ENCODE data around the gene TNFRSF4. TPM values are rescaled to one million over a fixed set of nuclear protein-coding genes. Genes with fewer than 3 reads are reported as not detected.

Gene TNFRSF4
- total RNA-seq, 4 donors from 2014 or later = 2.4 to 10.7 (median 5.9) TPM

DNA sequence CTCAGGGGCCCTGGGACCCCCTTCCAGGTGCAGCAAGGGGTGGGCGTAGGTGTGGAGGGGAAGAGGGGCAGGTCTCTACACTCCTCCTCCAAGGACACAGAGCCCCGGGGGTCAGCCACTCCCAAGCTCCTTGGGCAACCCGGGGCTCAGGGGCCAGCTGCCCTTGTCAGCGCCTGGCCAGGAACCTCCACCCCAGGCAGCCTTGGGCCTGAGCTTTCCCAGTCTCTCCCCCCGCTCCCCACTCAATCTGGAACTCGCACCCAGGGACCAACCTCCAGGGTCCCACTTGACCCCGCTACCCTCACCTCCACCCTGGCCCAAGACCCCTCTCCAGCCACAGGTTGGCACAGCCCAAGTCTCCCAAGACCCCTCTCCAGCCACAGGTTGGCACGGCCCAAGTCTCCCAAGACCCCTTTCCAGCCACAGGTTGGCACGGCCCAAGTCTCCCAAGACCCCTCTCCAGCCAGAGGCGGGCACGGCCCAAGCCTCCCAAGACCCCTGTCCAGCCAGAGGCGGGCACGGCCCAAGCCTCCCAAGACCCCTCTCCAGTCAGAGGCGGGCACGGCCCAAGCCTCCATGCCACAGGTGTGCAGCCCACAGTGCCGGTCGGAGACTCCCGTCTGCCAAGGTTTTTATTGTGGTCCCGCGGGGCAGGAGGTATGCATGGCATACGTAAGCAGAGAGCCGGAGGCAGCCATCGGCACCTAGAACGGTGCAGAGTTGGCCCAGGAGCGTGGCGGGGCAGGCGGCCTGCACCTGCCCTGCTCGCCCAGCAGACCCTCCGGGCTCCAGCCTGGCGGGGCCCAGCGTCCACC lies 3.0 kb downstream of the TNFRSF4 start:
- ATAC-seq (ENCODE audit: low FRiP score) (no peak), DNase-seq (ENCODE audit: low spot score) (no peak)
- TF ChIP-seq, protein P1, sequence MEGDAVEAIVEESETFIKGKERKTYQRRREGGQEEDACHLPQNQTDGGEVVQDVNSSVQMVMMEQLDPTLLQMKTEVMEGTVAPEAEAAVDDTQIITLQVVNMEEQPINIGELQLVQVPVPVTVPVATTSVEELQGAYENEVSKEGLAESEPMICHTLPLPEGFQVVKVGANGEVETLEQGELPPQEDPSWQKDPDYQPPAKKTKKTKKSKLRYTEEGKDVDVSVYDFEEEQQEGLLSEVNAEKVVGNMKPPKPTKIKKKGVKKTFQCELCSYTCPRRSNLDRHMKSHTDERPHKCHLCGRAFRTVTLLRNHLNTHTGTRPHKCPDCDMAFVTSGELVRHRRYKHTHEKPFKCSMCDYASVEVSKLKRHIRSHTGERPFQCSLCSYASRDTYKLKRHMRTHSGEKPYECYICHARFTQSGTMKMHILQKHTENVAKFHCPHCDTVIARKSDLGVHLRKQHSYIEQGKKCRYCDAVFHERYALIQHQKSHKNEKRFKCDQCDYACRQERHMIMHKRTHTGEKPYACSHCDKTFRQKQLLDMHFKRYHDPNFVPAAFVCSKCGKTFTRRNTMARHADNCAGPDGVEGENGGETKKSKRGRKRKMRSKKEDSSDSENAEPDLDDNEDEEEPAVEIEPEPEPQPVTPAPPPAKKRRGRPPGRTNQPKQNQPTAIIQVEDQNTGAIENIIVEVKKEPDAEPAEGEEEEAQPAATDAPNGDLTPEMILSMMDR (IDR thresholded peaks at IDR 0.05) = no peak

DNA sequence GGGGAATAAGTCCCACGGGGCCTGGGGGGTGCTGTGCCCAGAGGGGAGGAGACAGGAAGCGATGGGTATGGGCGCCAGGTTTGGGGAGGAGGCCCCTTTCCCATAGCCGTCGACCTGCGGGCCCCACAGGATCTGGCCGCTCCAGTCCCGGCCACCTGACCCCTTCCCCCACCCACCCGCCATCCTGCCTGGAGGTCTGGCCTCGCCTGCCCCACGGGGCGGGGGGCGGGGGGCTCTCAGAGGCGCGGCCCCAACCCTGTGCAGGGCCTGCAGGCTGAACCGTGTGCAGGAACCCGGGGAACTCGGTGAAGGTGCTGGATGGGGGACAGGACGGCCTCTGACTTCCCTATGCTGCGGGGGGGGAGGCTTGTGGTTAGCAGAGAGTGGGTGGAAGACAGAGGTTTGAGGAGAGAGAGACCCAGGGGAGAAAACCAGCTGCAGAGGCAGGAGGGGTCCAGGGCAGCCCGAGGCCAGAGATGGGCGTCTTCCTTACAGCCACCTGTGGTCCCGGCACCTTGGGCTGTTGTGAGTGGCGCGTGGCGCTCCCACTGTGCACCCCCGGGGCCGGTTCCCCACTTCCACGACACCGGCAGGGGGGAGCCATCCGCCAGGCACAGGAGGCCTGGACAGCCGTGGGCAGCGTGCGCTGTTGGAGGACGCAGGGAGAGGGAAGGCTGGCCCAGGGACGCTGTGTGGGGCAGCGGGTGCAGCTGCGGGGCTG lies 5.1 kb downstream of the TNFRSF4 start:
- no peak for DNase-seq (ENCODE audit: low spot score)
- ATAC-seq (ENCODE audit: low FRiP score) = no peak
- TF ChIP-seq, protein P1 (IDR thresholded peaks at IDR 0.05) = no peak

DNA sequence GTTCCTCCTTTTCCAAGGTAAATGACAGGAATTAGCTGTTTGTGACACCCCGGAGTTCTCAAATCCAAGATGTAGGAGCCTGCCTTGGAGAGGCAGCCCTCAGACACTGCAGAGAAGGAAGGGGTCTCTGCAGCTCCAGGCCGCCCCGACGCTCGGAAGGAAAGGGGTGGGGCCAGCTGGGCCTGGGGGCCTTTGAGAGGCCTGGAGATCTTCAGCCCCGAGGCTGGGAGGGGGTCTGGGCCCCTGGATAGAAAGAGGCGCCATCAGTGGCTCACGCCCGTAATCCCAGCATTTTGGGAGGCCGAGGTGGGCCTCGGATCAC lies 6.4 kb downstream of the TNFRSF4 start:
- DNase-seq (ENCODE audit: low spot score) (no peak), ATAC-seq (ENCODE audit: low FRiP score) (no peak)

DNA sequence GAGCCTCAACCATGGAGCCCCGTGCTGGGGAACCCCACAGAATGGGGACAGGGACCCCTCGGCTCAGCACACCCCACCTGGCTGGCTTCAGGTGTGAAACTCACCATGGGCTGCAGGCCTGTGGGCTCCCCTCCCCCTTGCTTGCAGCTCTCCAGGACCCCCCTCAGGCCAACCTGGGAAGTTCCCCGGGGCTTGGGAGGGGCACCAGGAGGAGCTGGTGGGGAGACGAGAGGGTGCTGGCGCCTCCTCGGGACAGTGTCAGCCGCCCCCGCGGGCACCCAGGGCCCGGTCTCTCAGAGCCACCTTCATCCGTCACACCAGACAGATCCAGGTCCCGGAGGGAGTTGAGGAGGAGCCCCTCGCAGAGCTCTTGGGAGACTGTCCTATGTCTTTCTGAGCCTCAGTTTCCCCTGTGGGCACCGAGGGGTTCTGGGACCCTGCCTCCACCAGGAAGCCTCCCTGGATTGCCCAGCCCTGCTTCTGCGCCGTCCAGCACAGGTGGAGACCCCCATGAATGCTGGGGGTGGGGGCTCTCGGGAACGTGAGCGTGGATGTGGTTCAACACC lies 6.9 kb downstream of the TNFRSF4 start:
- no peak for DNase-seq (ENCODE audit: low spot score)
- ATAC-seq (ENCODE audit: low FRiP score) = no peak
- TF ChIP-seq, protein P1 (IDR thresholded peaks at IDR 0.05) = no peak

More for the DNA sequence above, 6.4 kb downstream of the TNFRSF4 start:
- TF ChIP-seq, protein P1 (IDR thresholded peaks at IDR 0.05) = no peak

GRCh38 chr1:1206376-1206965 lies 7.5 kb downstream of the TNFRSF4 start, which contains the start of gene TNFRSF18:
TSS of gene TNFRSF18 (minus strand) at chr1:1206592. CDS start at chr1:1206571, 21 bp downstream.
- ATAC-seq (ENCODE audit: low FRiP score) (no peak), DNase-seq (ENCODE audit: low spot score) (no peak)
- TF ChIP-seq, protein P1 (IDR thresholded peaks at IDR 0.05) = no peak

DNA sequence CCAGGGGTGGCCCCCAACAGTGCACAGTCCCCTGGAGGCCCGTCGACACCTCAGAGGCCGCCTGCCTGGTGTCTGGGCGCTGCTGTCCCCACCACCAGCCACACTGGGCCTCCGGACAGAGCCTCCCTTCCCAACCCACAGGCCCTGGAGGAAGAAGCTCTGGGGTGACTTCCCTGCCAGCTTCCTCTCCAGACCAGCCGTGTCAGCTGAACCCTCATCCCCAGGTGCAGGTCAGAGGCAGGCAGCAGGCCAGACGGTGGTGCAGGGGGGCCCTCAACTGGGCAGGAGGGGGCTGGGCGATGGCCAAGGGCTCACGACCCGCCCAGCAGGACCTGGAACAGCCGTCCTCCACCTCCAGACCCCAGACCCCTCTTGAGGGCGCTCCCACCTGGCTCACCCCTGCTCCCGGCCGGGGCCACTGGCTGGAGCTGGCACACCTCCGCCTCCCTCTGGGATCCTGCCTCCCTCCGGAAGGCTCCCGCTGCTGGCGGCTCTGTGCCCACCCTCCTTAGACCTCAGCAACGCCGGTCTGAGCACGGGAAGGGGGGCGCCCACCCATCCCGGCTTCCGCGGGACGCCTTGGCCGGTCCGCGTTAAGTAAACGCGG lies 8.1 kb downstream of the TNFRSF4 start:
- TF ChIP-seq, protein P1 (IDR thresholded peaks at IDR 0.05) = no peak
- ATAC-seq (ENCODE audit: low FRiP score) (no peak), DNase-seq (ENCODE audit: low spot score) (no peak)

Measured in omental fat pad (tissue), 4 donors.